Panc1 (cell line): Measurements from ENCODE around the gene SMOC2. TPM values are rescaled to one million over a fixed set of nuclear protein-coding genes. Genes with fewer than 3 reads are reported as not detected.
"Not testable (repeated sequence)": the region's sequence is repeated elsewhere in the genome, so short reads cannot be mapped to it uniquely, and the experiment has no call there.

Experiments
- ATAC-seq: fragments of 200-7000 bp; cut with Tn5 transposase; 2 replicates; pipeline ENCODE4 v1.9.1; 2020; ENCODE audit warnings: mild to moderate bottlenecking, moderate library complexity
- BruUV-seq: library from RNA; stranded (reverse); fragments of 400-500 nt; replicated peaks from 2 replicates; lab custom pipeline; 2021; lab: Mats Ljungman, UMichigan
- CTCF ChIA-PET: fragments of 300-600 bp; sonication (Branson Sonifier 250); formaldehyde crosslinking; loops from one replicate; lab custom pipeline; 2022; ENCODE audit warnings: antibody characterized with exemption; lab: Charles Lee
- POLR2A ChIA-PET: fragments of 300-600 bp; sonication (Branson Sonifier 250); formaldehyde crosslinking; loops from one replicate; lab custom pipeline; 2022; ENCODE audit warnings: antibody characterized with exemption; lab: Charles Lee
- DNase-seq: peaks from one replicate; pipeline ENCODE4 v3.0.0-alpha.2; 2010; ENCODE audit warnings: low read depth, low spot score
- H3K27ac ChIP-seq: 2 replicates; pipeline ENCODE4 v1.5.1; 2011; ENCODE audit warnings: mild to moderate bottlenecking, low read length, inconsistent platforms
- H3K27me3 ChIP-seq: fragments of 200-500 bp; sonication (Bioruptor generic); 2 replicates; pipeline ENCODE4 v1.6.0; 2014; ENCODE audit warnings: low read length, inconsistent platforms; ENCODE audit not compliant: control insufficient read depth, insufficient read depth
- H3K36me3 ChIP-seq: fragments of 200-500 bp; sonication (Bioruptor generic); 2 replicates; pipeline ENCODE4 v1.5.1; 2014; ENCODE audit warnings: inconsistent platforms, mild to moderate bottlenecking, low read length, moderate library complexity; ENCODE audit not compliant: control insufficient read depth, insufficient read depth
- H3K4me1 ChIP-seq: 2 replicates; pipeline ENCODE4 v1.5.1; 2011; ENCODE audit warnings: inconsistent platforms, mild to moderate bottlenecking, low read length, moderate library complexity; ENCODE audit not compliant: control insufficient read depth, insufficient read depth
- H3K4me3 ChIP-seq, 2 experiments: 2 replicates each; pipeline ENCODE4 v1.5.1; 2011 to 2012; ENCODE audit warnings: low read depth in 2 of 2, low read length in 2 of 2, mild to moderate bottlenecking in 2 of 2, inconsistent platforms in 1 of 2, moderate library complexity in 1 of 2
- H3K9me3 ChIP-seq: fragments of 200-500 bp; sonication (Bioruptor generic); 2 replicates; pipeline ENCODE4 v1.5.1; 2014; ENCODE audit warnings: low read depth, mild to moderate bottlenecking, inconsistent platforms, low read length, moderate library complexity; ENCODE audit not compliant: control insufficient read depth, insufficient read depth
- CTCF ChIP-seq: fragments of 450-650 bp; IDR thresholded peaks from 2 replicates; pipeline ENCODE4 v1.5.1; 2017; ENCODE audit warnings: mild to moderate bottlenecking
- POLR2AphosphoS5 ChIP-seq: IDR thresholded peaks from 2 replicates; pipeline ENCODE4 v1.6.1; 2012; ENCODE audit warnings: mild to moderate bottlenecking, low read depth, low read length, moderate library complexity
- REST ChIP-seq, 2 experiments: IDR thresholded peaks; 2 replicates each; pipeline ENCODE4 v1.6.1; 2011 to 2012; ENCODE audit warnings: low read depth in 2 of 2, control low read depth in 1 of 2, low read length in 1 of 2, mild to moderate bottlenecking in 1 of 2, moderate library complexity in 1 of 2; ENCODE audit not compliant: insufficient read depth in 1 of 2
- SIN3A ChIP-seq: IDR thresholded peaks from 2 replicates; pipeline ENCODE4 v1.6.1; 2012; ENCODE audit warnings: low read depth, mild to moderate bottlenecking, low read length, moderate library complexity, borderline replicate concordance; ENCODE audit not compliant: insufficient read depth
- TCF7L2 ChIP-seq: IDR thresholded peaks from 2 replicates; pipeline ENCODE4 v1.6.1; 2011; ENCODE audit warnings: mild to moderate bottlenecking, low read depth, low read length, inconsistent platforms
- in situ Hi-C: cut with HindIII; loops from 2 replicates; pipeline ENCODE4 v1.10.0; 2016; ENCODE audit warnings: low sequenced_read_pairs, low pct_unique_long_range_greater_than_20kb
- intact Hi-C: fragments of 100-400 bp; cut with micrococcal nuclease; formaldehyde crosslinking; loops from one replicate; pipeline ENCODE4 v1.10.0; 2022; ENCODE audit not compliant: unreplicated experiment
- total RNA-seq: library from RNA; stranded (reverse); gene quantifications from one replicate; pipeline ENCODE4 v1.2.1, GENCODE V29; 2021; ENCODE audit not compliant: unreplicated experiment

Gene SMOC2
- total RNA-seq, 1 experiment from 2014 or later, result 0.13 TPM

- in situ Hi-C loops, result no loop called here
- intact Hi-C loops, result no loop called here
- Histone ChIP-seq H3K36me3 (no peaks in the 10 kb centered on the region), H3K4me3 (no peak overlapping the region), H3K9me3 (no peaks in the 10 kb centered on the region), H3K4me1 (no peaks in the 10 kb centered on the region), H3K27me3 (peaks cover 17% of the 10 kb centered on the region), H3K27ac (no peak overlapping the region)
- ATAC-seq (no peak), DNase-seq (no peak)
- BruUV-seq, result no TSS peak
- TF ChIP-seq POLR2AphosphoS5 (no peak), SIN3A (no peak), REST (IDR thresholded peaks at IDR 0.05; ENCODE audit: insufficient read depth in 1 of 2, low read depth in 2 of 2, low read length in 1 of 2) (no peak), TCF7L2 (no peak), CTCF (no peak)
- ChIA-PET CTCF (no interaction called here), POLR2A (no interaction called here)
These were observed 129.2 kb downstream of the SMOC2 start for GRCh38 chr6:168570211-168570610.

- no TSS peak for BruUV-seq
- no peaks in the 10 kb centered on the region for H3K36me3 ChIP-seq
- POLR2A ChIA-PET, result no interaction called here
- no peak for TF ChIP-seq CTCF
- no peak for TF ChIP-seq REST (IDR thresholded peaks at IDR 0.05; ENCODE audit: insufficient read depth in 1 of 2, low read depth in 2 of 2, low read length in 1 of 2)
- TF ChIP-seq TCF7L2, result no peak
- TF ChIP-seq SIN3A, result no peak
- no peak for TF ChIP-seq POLR2AphosphoS5
- H3K9me3 ChIP-seq, result no peaks in the 10 kb centered on the region
- H3K27ac ChIP-seq, result no peak overlapping the region
- no peak for DNase-seq
- in situ Hi-C loops, result no loop called here
- ATAC-seq, result no peak
- H3K4me1 ChIP-seq, result no peaks in the 10 kb centered on the region
- CTCF ChIA-PET, result no interaction called here
- peaks cover 19% of the 10 kb centered on the region for H3K27me3 ChIP-seq
- no peak overlapping the region for H3K4me3 ChIP-seq
- intact Hi-C loops, result no loop called here
These were observed 130.3 kb downstream of the SMOC2 start for GRCh38 chr6:168571268-168571667.

DNA sequence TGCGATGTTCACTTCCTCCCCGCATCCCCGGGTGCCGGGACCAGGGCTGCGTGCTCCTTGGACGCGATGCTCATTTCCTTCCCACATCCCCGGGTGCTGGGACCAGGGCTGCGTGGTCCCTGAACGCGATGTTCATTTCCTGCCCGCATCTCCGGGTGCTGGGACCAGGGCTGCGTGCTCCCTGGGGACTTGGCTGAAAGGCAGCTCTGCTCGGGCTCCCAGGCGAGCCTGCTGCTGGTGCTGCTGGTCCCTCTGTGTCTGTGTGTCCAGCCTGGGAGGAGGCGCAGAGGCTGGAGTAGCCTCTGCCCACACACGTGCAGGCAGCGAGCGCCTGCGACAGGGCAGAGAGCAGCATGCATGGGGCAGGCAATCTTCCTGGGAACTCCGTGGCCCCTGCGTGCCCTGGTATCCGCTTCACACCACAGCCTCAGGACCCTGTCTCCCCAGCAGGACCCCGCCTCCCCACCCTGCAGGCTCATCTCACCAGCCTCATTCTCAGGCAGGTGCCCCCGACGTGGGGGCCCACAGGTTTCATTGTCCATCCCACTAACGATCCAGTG lies 132.4 kb downstream of the SMOC2 start:
- H3K9me3 ChIP-seq, result not testable (repeated sequence)

More for the DNA sequence above, 132.4 kb downstream of the SMOC2 start:
- H3K27me3 ChIP-seq, result peaks cover 24% of the 10 kb centered on the region
- in situ Hi-C loops, CTCF ChIA-PET, H3K4me1 ChIP-seq, ATAC-seq, H3K27ac ChIP-seq, BruUV-seq, H3K36me3 ChIP-seq, intact Hi-C loops, POLR2A ChIA-PET, H3K4me3 ChIP-seq, DNase-seq: not testable (repeated sequence)
